NCI-H524 (cell line): Measurements from ENCODE around the gene GMPR.
"Not testable (repeated sequence)": the region's sequence is repeated elsewhere in the genome, so short reads cannot be mapped to it uniquely, and the experiment has no call there.

Source experiments
- DNase-seq, 2 experiments: peaks; one replicate each; lab custom pipeline; 2025; lab: John Stamatoyannopoulos, UW

The GMPR gene

GRCh38 chr6:16225062-16225731 is 13.2 kb upstream of the GMPR start:
- DNase-seq = not testable (repeated sequence)

DNA sequence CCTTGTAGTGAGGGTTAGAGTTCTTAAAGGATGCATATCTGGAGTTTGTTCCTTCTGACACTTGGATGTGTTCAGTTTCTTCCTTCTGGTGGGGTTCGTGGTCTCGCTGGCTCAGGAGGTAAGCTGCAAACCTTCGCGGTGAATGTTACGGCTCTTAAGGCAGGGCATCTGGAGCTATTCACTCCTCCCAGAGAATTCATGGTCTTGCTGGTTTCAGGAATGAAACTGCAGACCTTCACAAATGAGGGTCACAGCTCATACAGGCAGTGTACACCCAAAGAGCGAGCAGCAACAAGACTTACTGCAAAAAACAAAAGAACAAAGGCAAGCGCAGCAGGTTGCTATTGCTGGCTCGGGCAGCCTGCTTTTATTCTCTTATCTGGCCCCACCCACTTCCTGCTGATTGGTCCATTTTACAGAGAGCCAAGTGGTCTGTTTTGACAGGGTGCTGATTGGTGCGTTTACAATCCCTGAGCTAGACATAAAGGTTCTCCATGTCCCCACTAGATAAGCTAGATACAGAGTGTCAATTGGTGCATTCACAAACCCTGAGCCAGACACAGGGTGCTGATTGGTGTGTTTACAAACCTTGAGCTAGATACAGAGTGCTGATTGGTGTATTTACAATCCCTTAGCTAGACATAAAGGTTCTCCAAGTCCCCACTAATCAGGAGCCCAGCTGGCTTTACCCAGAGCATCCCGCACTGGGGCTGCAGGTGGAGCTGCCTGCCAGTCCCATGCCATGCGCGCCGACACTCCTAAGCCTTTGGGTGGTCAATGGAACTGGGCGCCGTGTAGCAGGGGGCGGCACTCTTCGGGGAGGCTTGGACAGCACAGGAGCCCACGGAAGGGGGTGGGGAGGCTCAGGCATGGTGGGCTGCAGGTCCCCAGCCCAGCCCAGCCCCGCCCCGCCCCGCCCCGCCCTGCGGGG is 12.0 kb upstream of the GMPR start:
- DNase-seq = not testable (repeated sequence)

DNA sequence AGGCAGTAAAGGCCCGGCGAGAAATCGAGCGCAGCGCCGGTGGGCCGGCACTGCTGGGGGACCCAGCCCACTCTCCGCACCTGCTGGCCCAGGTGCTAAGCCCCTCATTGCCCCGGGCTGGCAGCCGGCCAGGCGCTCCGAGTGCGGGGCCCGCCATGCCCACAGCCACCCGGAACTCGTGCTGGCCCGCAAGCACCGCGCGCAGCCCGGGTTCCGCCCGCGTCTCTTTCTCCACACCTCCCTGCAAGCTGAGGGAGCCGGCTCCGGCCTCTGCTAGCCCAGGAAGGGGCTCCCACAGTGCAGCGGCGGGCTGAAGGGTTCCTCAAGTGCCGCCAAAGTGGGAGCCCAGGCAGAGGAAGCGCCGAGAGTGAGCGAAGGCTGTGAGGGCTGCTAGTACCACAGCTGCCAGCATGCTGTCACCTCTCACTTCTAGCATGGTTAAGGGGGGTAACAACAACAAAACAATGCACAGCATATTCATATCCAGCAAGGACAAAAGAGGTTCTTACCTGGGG is 11.3 kb upstream of the GMPR start:
- no peak for DNase-seq

DNA sequence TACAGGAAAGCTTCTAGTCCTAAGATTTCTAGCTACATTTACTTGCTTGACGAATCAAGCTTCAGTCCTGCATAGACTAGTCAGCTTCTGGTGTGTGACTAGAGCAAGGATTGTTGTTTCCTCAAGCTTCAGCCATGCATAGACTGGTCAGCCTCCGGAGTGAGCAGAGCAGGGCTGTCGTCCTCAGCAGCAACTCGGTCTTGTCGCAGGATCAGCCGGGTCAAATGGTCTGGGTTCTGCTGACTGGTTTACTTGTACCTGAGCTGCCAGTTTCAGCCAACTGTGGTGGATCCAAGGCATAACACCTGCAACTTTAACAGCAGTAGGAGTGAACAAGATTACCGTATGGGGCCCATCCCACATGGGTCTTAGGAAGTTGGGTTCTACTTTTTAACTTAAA is 10.8 kb upstream of the GMPR start:
- no peak for DNase-seq

DNA sequence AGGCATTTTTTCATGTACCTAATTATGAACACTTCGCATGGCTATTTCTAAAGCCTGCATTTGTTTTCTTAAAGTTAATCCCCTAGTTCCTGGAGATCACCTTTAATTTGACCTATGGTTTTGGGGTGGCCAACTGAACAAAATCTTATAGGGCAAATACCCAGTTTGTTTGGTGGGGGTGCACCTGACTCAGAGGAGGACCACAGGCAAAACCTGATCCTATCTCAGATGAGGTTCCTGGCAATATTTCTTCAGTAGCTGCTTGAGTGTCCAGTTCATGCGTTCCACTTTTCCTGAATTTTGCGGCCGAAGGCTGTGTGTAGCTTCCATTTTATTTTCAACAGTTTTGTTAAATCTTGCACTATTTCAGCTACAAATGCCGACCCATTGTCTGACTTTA is 10.3 kb upstream of the GMPR start:
- DNase-seq = no peak

DNA sequence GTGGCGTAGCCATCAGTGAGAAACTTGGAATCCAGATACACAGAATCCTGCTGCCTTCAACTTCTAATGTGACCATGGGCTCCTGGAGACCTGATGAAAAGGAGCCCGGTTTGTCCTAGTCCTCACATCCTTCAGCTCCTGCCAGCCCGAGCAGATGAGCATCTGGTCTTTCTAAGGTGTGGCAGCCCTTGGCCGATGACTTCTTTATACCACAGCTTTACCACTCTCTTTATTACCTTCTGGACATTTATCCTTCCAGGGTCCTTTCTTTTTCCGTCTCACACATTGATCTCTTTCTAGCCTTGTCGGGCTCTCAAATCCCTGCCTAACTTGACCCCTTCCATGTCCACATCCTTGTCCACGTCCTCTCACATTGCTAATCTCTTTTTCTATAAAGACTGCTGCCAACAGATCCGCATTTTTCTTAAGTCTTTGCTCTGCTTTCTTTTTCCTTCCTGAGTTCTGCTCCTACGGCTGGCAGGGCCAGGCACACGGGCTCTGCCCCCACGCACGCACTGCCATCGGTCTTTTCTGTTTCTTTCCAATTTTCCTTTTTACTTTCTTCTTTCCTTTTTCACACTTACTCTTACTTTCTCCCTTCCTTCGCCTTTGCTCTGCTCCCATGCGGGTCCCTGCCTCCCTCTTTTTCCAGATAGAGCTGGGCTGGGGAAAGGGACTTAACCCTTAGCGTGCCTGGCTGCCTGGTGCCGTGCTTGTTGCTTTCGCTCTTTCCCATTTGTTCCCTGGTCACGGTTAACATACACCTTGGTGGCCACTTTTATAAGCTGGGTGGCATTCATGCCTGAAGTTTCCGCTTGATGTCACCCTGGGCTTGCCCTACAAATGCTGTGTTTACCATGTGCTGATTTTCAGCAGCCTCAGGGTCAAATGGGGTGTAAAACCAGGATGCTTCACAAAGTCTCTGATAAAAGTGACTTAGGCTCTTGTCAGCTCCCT is 9.4 kb upstream of the GMPR start:
- DNase-seq = no peak

GRCh38 chr6:16229700-16230099 is 8.7 kb upstream of the GMPR start:
- DNase-seq = no peak

GRCh38 chr6:16230953-16231352 is 7.4 kb upstream of the GMPR start:
- no peak for DNase-seq

DNA sequence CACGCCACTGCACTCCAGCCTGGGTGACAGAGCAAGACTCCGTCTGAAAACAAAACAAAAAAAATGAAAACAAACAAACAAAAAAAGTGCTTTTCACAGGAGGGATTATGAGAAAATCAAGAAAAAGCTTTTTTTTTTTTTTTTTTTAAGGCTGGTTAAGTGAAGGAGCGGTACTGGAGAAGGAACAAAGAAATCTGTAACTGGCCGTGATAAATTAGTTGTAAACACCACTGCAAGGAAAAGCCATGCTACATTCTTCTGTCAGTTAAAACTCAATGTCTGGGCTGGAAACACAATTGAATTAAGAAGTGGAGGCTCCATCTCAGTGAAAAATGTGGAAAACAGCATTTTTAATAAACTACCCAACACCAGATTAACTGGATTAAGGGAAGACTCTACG is 6.3 kb upstream of the GMPR start:
- DNase-seq = no peak

GRCh38 chr6:16236009-16236501 is 2.3 kb upstream of the GMPR start:
- DNase-seq = no peak

GRCh38 chr6:16236631-16237199 is 1.7 kb upstream of the GMPR start:
- DNase-seq = peak in 1 of 2 experiments; percentile 16

GRCh38 chr6:16237242-16237641 is 1.1 kb upstream of the GMPR start:
- DNase-seq = no peak

DNA sequence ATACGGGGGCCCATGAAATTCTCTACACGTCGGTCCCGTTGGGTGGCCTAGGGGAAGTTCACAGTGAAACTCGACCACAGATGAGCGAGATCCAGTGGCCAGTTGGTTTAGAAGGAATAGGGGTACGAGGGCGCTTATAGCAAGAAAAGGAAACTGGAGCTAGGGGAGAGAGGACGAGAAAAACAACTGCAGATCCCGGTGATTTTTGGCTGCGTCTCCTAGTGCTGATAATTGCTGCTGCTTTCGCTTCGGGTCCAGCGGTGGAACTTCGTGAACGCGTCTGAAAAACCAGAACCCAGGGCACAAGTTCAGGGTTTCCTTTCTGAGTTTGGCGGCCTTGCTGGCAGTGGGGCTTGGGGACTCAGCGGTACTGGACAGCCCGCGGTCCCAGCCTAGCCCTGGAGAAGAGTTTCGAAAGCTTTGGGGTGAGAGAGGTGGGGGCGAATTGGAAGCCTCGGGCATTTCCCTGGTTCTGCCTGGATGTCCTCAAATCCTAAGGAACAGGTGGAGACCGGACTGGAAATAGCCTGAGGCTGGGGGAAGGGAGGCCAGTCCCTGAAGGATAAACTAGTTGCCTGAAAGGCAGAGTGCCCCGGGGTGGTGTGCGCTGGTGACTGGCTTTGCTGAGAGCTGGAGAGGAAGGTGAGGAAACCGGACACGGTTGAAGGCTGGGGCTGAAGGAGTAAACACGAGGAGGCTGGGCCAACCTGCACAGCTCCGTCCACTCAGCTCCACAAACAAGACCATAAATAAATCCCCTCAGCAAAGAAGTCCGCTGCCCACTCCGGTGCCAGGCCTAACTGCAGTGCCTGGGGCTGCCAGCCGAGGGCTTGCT is 793 bp downstream of the GMPR start:
- peak; percentile 50 to 64 for DNase-seq

DNA sequence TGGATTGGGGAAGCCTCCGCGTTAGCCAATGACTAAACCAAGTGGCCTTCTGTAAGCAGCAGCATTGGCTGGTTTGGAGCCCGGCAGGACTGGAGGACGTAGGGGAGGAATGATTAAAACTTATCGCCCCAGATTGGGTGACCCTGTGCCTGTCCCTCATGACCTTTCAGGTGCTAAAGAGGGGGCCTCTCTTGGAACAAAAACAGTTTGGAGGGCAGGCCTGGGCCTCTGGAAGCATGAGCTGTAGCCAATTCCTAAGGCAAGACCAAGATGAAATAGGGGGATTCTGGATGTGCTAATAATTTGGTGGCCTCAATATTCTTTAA is 1.4 kb downstream of the GMPR start:
- peak in 1 of 2 experiments; percentile 77 for DNase-seq

DNA sequence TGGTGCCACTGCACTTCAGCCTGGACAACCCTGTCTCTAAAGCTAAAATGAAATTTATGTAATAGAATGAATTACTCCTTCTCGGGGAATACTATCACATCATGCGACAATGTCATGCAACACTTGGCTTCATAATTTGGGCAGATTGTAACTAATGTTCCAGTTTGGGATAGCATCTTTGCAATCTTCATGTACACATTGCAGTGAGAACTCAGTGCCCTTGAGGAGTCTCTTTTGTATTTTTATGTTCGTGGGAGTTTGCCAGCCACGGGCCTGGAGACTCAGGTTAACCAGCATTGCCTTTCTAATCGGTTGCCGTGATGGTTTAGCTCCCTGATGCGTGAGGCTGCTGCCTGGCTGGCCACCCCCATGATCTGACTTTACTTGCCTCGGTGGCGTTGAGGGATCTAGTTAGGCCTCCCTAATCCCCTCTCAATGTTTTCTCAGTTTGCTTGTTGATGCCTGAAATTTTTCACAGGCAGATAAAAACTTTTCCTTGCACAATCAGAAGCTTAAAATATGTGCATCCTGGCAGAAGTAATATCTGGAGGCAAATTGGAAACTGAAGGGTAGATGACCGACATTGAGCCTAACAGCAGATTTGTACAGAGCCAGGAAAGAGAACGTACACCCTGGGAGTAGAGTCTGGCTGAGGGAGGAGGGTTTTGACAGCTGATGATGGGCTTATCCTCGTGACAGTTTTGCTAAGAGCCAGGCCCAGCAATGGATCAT is 2.4 kb downstream of the GMPR start:
- DNase-seq = no peak

DNA sequence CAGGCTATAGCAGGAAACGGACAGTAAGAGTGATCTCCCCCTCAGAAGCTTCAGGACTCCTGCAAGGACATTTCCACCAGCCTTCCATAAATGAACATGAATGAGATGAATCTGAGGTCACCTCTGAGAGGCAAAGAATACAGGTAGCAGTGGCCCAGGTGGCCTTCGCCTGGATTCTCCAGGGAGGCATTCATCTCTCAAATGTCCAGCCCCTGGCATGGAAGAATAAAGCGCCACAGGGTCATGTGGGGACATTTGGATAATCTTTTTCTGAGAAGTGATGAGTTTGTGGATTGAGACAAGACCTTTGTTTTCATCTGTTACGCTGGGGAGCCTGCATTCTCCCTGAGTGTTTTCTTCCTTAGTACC is 2.9 kb downstream of the GMPR start:
- DNase-seq = no peak

- DNase-seq = no peak
These were observed 4.7 kb downstream of the GMPR start for GRCh38 chr6:16243055-16243454.

GRCh38 chr6:16243664-16244063 is 5.3 kb downstream of the GMPR start:
- DNase-seq = no peak

- DNase-seq = no peak
These were observed 6.1 kb downstream of the GMPR start for GRCh38 chr6:16244446-16244845.

GRCh38 chr6:16244869-16245451 is 6.6 kb downstream of the GMPR start:
- DNase-seq = peak; percentile 2 to 55
